GM15510 (cell line): ENCODE measurements around the gene ZNF277.

Experiments
- POLR2A ChIP-seq: IDR thresholded peaks from 3 replicates; pipeline ENCODE4 v1.6.1; 2011; ENCODE audit warnings: borderline replicate concordance; ENCODE audit not compliant: insufficient read length; ENCODE audit errors: extremely low read depth

The ZNF277 gene

GRCh38 chr7:112215787-112216186, 9.3 kb downstream of the ZNF277 start:
- no peak for TF ChIP-seq POLR2A

- TF ChIP-seq POLR2A: no peak
These were observed 14.5 kb downstream of the ZNF277 start for GRCh38 chr7:112220877-112221434.

GRCh38 chr7:112223310-112223709, 16.8 kb downstream of the ZNF277 start:
- no peak for TF ChIP-seq POLR2A

GRCh38 chr7:112224186-112224585, 17.7 kb downstream of the ZNF277 start:
- no peak for TF ChIP-seq POLR2A

GRCh38 chr7:112225006-112225405, 18.5 kb downstream of the ZNF277 start:
- TF ChIP-seq POLR2A: no peak

GRCh38 chr7:112226701-112227276, 20.3 kb downstream of the ZNF277 start:
- no peak for TF ChIP-seq POLR2A

GRCh38 chr7:112228632-112229031, 22.1 kb downstream of the ZNF277 start:
- no peak for TF ChIP-seq POLR2A

- no peak for TF ChIP-seq POLR2A
These were observed 25.9 kb downstream of the ZNF277 start for GRCh38 chr7:112232212-112232978.

GRCh38 chr7:112233048-112233697, 26.7 kb downstream of the ZNF277 start:
- no peak for TF ChIP-seq POLR2A

GRCh38 chr7:112234147-112234546, 27.7 kb downstream of the ZNF277 start:
- no peak for TF ChIP-seq POLR2A

- TF ChIP-seq POLR2A: no peak
These were observed 30.1 kb downstream of the ZNF277 start for GRCh38 chr7:112236597-112236996.

GRCh38 chr7:112238330-112238729, 31.8 kb downstream of the ZNF277 start:
- TF ChIP-seq POLR2A: no peak

- TF ChIP-seq POLR2A: no peak
These were observed 32.5 kb downstream of the ZNF277 start for GRCh38 chr7:112238852-112239610.

- TF ChIP-seq POLR2A: no peak
These were observed 42.1 kb downstream of the ZNF277 start for GRCh38 chr7:112248598-112248997.

- no peak for TF ChIP-seq POLR2A
These were observed 45.6 kb downstream of the ZNF277 start for GRCh38 chr7:112252141-112252540.
